Measurements from ENCODE around the gene TGFBR3. TPM values are rescaled to one million over a fixed set of nuclear protein-coding genes. Genes with fewer than 3 reads are reported as not detected.

The TGFBR3 gene
- total RNA-seq, 1 donor: 118 TPM

GRCh38 chr1:91864017-91864700 is 21.8 kb downstream of the TGFBR3 start:
- DNase-seq (ENCODE audit: low read depth): peak; percentile 78
- peak overlapping the region; percentile 37 for H3K4me3 ChIP-seq (ENCODE audit: low read depth, low read length)

GRCh38 chr1:91863498-91863897 is 22.5 kb downstream of the TGFBR3 start:
- TF ChIP-seq CTCF (IDR thresholded peaks at IDR 0.05; ENCODE audit: insufficient read depth, low read length): no peak
- DNase-seq (ENCODE audit: low read depth): no peak
- H3K4me3 ChIP-seq (ENCODE audit: low read depth, low read length): no peak overlapping the region

More at GRCh38 chr1:91864017-91864700, 21.8 kb downstream of the TGFBR3 start:
- TF ChIP-seq CTCF (IDR thresholded peaks at IDR 0.05; ENCODE audit: insufficient read depth, low read length): no peak

- DNase-seq (ENCODE audit: low read depth): no peak
- no peak for TF ChIP-seq CTCF (IDR thresholded peaks at IDR 0.05; ENCODE audit: insufficient read depth, low read length)
- H3K4me3 ChIP-seq (ENCODE audit: low read depth, low read length): no peak overlapping the region
These were observed 23.8 kb downstream of the TGFBR3 start for GRCh38 chr1:91862120-91862519.

GRCh38 chr1:91857557-91858239 is 28.3 kb downstream of the TGFBR3 start:
- TF ChIP-seq CTCF (IDR thresholded peaks at IDR 0.05; ENCODE audit: insufficient read depth, low read length): no peak

GRCh38 chr1:91856996-91857395 is 29.0 kb downstream of the TGFBR3 start:
- no peak for DNase-seq (ENCODE audit: low read depth)
- H3K4me3 ChIP-seq (ENCODE audit: low read depth, low read length): no peak overlapping the region
- no peak for TF ChIP-seq CTCF (IDR thresholded peaks at IDR 0.05; ENCODE audit: insufficient read depth, low read length)

More at GRCh38 chr1:91857557-91858239, 28.3 kb downstream of the TGFBR3 start:
- H3K4me3 ChIP-seq (ENCODE audit: low read depth, low read length): no peak overlapping the region
- DNase-seq (ENCODE audit: low read depth): no peak

GRCh38 chr1:91854852-91855534 is 31.0 kb downstream of the TGFBR3 start:
- TF ChIP-seq CTCF (IDR thresholded peaks at IDR 0.05; ENCODE audit: insufficient read depth, low read length): no peak
- no peak for DNase-seq (ENCODE audit: low read depth)

More at GRCh38 chr1:91854852-91855534, 31.0 kb downstream of the TGFBR3 start:
- no peak overlapping the region for H3K4me3 ChIP-seq (ENCODE audit: low read depth, low read length)
